Fibroblast of lung (primary cell): ENCODE results near the gene ZNF407. TPM values are rescaled to one million over a fixed set of nuclear protein-coding genes. Genes with fewer than 3 reads are reported as not detected.

ENCODE experiments used
- DNase-seq, 2 donors: peaks; one replicate each; pipeline versions ENCODE4 v3.0.0 to v3.0.0-alpha.2; 2010; ENCODE audit warnings: low read depth in 2 of 2
- H2AFZ ChIP-seq: 2 replicates; pipeline ENCODE4 v1.5.1; 2012; ENCODE audit warnings: low read length, control low read depth, inconsistent platforms
- H3K27ac ChIP-seq: 2 replicates; pipeline ENCODE4 v1.5.1; 2011; ENCODE audit warnings: low read length, control low read depth; ENCODE audit not compliant: insufficient read depth
- H3K27me3 ChIP-seq: 2 replicates; pipeline ENCODE4 v1.5.1; 2011; ENCODE audit warnings: mild to moderate bottlenecking, low read length; ENCODE audit not compliant: control insufficient read depth, insufficient read depth
- H3K36me3 ChIP-seq: 2 replicates; pipeline ENCODE4 v1.5.1; 2011; ENCODE audit warnings: low read length; ENCODE audit not compliant: control insufficient read depth, insufficient read depth
- H3K4me1 ChIP-seq: 2 replicates; pipeline ENCODE4 v1.5.1; 2011; ENCODE audit warnings: low read length; ENCODE audit not compliant: control insufficient read depth, insufficient read depth; ENCODE audit errors: extremely low read depth
- H3K4me2 ChIP-seq: 2 replicates; pipeline ENCODE4 v1.5.1; 2011; ENCODE audit warnings: low read length, control low read depth; ENCODE audit not compliant: insufficient read depth; ENCODE audit errors: extremely low read depth
- H3K4me3 ChIP-seq, 4 experiments: fragments of 200-600 bp in 1 of 4; sonication (generic) in 1 of 4; replicated peaks in 1 of 4; 2 replicates each; pipeline ENCODE4 v1.5.1; 2011 to 2016; ENCODE audit warnings: low read length in 4 of 4, low read depth in 3 of 4, mild to moderate bottlenecking in 3 of 4, control low read depth in 2 of 4, inconsistent platforms in 1 of 4, mixed read lengths in 1 of 4; ENCODE audit not compliant: insufficient read depth in 1 of 4; ENCODE audit errors: control extremely low read depth in 1 of 4
- H3K79me2 ChIP-seq: 2 replicates; pipeline ENCODE4 v1.5.1; 2012; ENCODE audit warnings: mild to moderate bottlenecking, low read length, inconsistent platforms; ENCODE audit not compliant: control insufficient read depth, insufficient read depth
- H3K9ac ChIP-seq: 2 replicates; pipeline ENCODE4 v1.5.1; 2011; ENCODE audit warnings: mild to moderate bottlenecking, low read length, control low read depth; ENCODE audit not compliant: insufficient read depth
- H3K9me3 ChIP-seq: 2 replicates; pipeline ENCODE4 v1.5.1; 2012; ENCODE audit warnings: low read depth, low read length; ENCODE audit not compliant: control insufficient read depth, insufficient read depth
- H4K20me1 ChIP-seq: 2 replicates; pipeline ENCODE4 v1.5.1; 2011; ENCODE audit warnings: low read length; ENCODE audit not compliant: control insufficient read depth, insufficient read depth; ENCODE audit errors: extremely low read depth
- CTCF ChIP-seq, 2 donors: IDR thresholded peaks in 1 of 2; conservative IDR thresholded peaks in 1 of 2; 1 replicate in 1 of 2; 2 replicates in 1 of 2; pipeline ENCODE4 v1.5.1; 2011 to 2012; ENCODE audit warnings: low read length in 2 of 2, control low read depth in 1 of 2, inconsistent platforms in 1 of 2, low read depth in 1 of 2, mild to moderate bottlenecking in 1 of 2
- EZH2 ChIP-seq: IDR thresholded peaks from 2 replicates; pipeline ENCODE4 v1.5.1; 2012; ENCODE audit warnings: low read length, control low read depth, mild to moderate bottlenecking; ENCODE audit errors: missing control alignments
- polyA plus RNA-seq, 2 donors: library from polyadenylated mRNA; depleted of rRNA in 1 of 2; stranded (reverse) in 1 of 2; unstranded in 1 of 2; fragments of >200 nt; gene quantifications; 2 replicates each; pipeline ENCODE4 v1.2.1, GENCODE V29; 2011 to 2012; ENCODE audit warnings: missing spikeins in 1 of 2
- total RNA-seq: library from RNA; depleted of rRNA; stranded (reverse); fragments of >200 nt; gene quantifications from 2 replicates; pipeline ENCODE4 v1.2.1, GENCODE V29; 2014

Gene ZNF407
- total and polyA plus RNA-seq, 2 donors (not counting 1 experiment from before 2014, with no cell fraction given), result 5.1 to 12.6 TPM

GRCh38 chr18:75088622-75089211 is 491.0 kb downstream of the ZNF407 start:
- Histone ChIP-seq H3K4me2 (no peak overlapping the region), H3K4me1 (no peaks in the 10 kb centered on the region), H3K4me3 (no peak overlapping the region), H3K9ac (no peak overlapping the region), H2AFZ (no peak overlapping the region), H3K36me3 (no peaks in the 10 kb centered on the region), H3K79me2 (no peaks in the 10 kb centered on the region), H3K9me3 (peaks cover 7% of the 10 kb centered on the region), H3K27ac (no peak overlapping the region), H4K20me1 (no peaks in the 10 kb centered on the region), H3K27me3 (no peaks in the 10 kb centered on the region)
- DNase-seq, result no peak
- TF ChIP-seq CTCF (conservative IDR thresholded peaks at IDR 0.05 in 1 of 2, IDR thresholded peaks at IDR 0.05 in 1 of 2; ENCODE audit: low read depth in 1 of 2, low read length in 2 of 2) (no peak), EZH2 (no peak)

DNA sequence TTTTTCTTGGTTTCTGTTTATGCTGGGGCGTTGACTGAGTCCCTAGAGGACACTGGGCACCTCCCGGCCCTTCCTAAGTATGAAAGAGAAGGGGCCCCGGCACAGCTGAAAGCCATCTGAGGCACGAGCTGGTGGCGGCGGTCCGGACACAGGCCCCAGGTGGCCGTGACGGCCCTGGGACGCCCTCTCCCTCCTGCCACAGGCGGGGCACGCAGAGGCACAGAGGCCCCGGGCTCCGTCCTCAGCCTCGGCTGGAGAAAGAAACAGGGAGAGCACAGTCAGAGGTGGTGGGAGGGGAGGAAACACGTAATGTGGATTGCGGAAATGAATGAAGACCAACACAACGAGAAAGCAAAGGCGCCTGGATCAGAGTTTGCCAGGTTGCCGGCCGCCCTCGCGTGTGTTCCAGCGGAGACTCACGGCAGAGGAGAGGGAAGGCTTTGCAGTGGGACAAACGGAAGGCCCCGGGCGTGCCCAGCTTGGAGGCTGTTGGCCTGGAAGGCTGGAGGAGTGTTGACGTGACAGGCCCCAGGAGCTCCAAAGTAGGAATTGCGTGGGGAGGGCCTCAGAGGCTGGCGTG is 492.2 kb downstream of the ZNF407 start:
- Histone ChIP-seq H3K4me1 (no peaks in the 10 kb centered on the region), H3K79me2 (no peaks in the 10 kb centered on the region), H3K9me3 (peaks cover 7% of the 10 kb centered on the region), H3K4me2 (no peak overlapping the region), H4K20me1 (no peaks in the 10 kb centered on the region), H3K4me3 (no peak overlapping the region), H3K27ac (no peak overlapping the region), H3K27me3 (no peaks in the 10 kb centered on the region), H3K36me3 (no peaks in the 10 kb centered on the region), H2AFZ (no peak overlapping the region), H3K9ac (no peak overlapping the region)
- DNase-seq, result no peak
- TF ChIP-seq CTCF (conservative IDR thresholded peaks at IDR 0.05 in 1 of 2, IDR thresholded peaks at IDR 0.05 in 1 of 2; ENCODE audit: low read depth in 1 of 2, low read length in 2 of 2) (no peak), EZH2 (no peak)

DNA sequence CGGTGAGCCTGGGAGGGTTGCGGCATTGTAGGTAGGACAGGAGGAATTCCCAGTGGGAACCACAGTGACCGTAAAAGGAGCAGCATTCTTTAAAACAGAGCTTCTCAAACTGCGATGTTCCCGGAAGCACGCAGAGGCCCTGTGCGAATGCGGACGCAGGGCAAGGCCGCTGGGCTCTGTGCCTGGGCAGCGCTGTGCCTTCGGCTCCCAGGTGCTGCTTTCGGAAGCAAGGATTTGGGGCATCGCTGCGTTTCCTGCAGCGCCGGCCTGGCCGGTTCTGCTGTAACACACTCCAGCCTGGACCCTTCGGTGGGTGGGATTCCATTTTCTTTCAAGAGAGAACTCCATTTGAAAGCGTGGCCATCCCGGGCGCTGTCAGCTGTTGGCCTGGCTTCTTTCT is 492.7 kb downstream of the ZNF407 start:
- Histone ChIP-seq H4K20me1 (no peaks in the 10 kb centered on the region), H3K4me2 (no peak overlapping the region), H3K79me2 (no peaks in the 10 kb centered on the region), H3K27ac (no peak overlapping the region), H2AFZ (no peak overlapping the region), H3K9me3 (peaks cover 7% of the 10 kb centered on the region), H3K27me3 (no peaks in the 10 kb centered on the region), H3K9ac (no peak overlapping the region), H3K4me3 (no peak overlapping the region), H3K4me1 (no peaks in the 10 kb centered on the region), H3K36me3 (no peaks in the 10 kb centered on the region)
- no peak for DNase-seq
- TF ChIP-seq CTCF (conservative IDR thresholded peaks at IDR 0.05 in 1 of 2, IDR thresholded peaks at IDR 0.05 in 1 of 2; ENCODE audit: low read depth in 1 of 2, low read length in 2 of 2), result no peak
- no peak for TF ChIP-seq EZH2
